Fibroblast of lung (primary cell): Measurements from ENCODE around the gene RGS7.

Experiments used
- EZH2 ChIP-seq: IDR thresholded peaks from 2 replicates; pipeline ENCODE4 v1.5.1; 2012; ENCODE audit warnings: low read length, control low read depth, mild to moderate bottlenecking; ENCODE audit errors: missing control alignments
- TF ChIP-seq, protein P1 (sequence below), 2 donors: IDR thresholded peaks in 1 of 2; conservative IDR thresholded peaks in 1 of 2; 1 replicate in 1 of 2; 2 replicates in 1 of 2; pipeline ENCODE4 v1.5.1; 2011 to 2012; ENCODE audit warnings: low read length in 2 of 2, control low read depth in 1 of 2, inconsistent platforms in 1 of 2, low read depth in 1 of 2, mild to moderate bottlenecking in 1 of 2

DNA sequence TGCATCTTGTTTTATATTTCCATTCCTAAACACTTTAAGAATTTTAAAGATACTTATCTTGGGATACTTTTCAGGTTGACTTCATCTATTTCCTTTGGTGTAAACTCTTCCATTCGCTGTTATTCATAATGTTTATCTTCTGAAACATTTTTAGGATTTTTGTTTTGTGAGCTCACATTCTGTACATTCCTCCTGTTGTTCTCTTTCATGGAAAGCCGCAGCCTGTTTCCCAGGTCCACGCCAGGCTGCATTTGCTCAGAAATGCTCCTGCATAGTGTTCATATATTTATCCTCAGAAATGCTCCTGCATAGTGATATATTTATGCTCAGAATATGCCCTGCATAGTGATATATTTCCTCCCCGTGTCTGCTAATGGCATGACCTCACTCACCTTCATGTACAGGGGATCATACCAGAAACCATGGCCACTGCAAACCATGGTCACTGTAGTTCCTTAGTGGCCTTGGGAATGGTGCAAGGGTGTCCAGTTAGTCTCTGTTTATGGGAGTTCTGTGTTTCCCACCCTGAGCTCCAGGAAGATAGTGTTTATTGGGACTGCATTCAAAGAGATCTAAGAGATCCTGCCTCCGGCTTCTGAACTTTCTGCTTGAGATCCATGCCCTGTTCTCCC is 591.2 kb downstream of the RGS7 start:
- TF ChIP-seq, protein P1, sequence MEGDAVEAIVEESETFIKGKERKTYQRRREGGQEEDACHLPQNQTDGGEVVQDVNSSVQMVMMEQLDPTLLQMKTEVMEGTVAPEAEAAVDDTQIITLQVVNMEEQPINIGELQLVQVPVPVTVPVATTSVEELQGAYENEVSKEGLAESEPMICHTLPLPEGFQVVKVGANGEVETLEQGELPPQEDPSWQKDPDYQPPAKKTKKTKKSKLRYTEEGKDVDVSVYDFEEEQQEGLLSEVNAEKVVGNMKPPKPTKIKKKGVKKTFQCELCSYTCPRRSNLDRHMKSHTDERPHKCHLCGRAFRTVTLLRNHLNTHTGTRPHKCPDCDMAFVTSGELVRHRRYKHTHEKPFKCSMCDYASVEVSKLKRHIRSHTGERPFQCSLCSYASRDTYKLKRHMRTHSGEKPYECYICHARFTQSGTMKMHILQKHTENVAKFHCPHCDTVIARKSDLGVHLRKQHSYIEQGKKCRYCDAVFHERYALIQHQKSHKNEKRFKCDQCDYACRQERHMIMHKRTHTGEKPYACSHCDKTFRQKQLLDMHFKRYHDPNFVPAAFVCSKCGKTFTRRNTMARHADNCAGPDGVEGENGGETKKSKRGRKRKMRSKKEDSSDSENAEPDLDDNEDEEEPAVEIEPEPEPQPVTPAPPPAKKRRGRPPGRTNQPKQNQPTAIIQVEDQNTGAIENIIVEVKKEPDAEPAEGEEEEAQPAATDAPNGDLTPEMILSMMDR (conservative IDR thresholded peaks at IDR 0.05 in 1 of 2, IDR thresholded peaks at IDR 0.05 in 1 of 2; ENCODE audit: low read depth in 1 of 2, low read length in 2 of 2): no peak
- no peak for TF ChIP-seq EZH2
